ENCODE results near the gene PTPRJ.
A peak's percentile ranks its signal among the peaks of the same experiment; 100 is the strongest.
"Not testable (repeated sequence)": the region's sequence is repeated elsewhere in the genome, so short reads cannot be mapped to it uniquely, and the experiment has no call there.

Gene PTPRJ

DNA sequence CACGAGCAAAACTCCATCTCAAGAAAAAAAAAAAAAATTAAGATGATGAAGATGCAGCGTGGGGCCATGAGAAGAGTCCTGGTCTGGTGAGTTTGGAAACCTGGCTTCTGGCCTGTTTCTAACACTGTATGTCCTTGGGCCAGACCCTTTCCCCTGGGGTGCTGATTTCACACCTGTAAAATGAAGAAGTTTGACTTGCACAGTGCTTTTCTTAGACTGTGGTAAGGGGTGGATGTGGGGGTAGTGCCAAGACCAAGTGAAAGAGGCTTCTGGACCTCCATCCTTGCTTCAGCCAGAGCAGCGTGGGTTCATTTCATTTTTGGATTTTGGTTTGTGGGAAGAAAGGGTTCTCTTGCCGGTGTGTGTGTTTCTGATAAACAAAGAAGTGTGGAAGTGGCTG lies 42.1 kb downstream of the PTPRJ start:
- peak; percentile 71 for DNase-seq (ENCODE audit: low read depth)
- no peak overlapping the region for H3K4me3 ChIP-seq (ENCODE audit: low read depth, low read length)
- TF ChIP-seq MYC (IDR thresholded peaks at IDR 0.05; ENCODE audit: low read depth, low read length) (no peak), POLR2A (IDR thresholded peaks at IDR 0.05; ENCODE audit: extremely low read depth, insufficient read length) (no peak)
- TF ChIP-seq, protein P1, sequence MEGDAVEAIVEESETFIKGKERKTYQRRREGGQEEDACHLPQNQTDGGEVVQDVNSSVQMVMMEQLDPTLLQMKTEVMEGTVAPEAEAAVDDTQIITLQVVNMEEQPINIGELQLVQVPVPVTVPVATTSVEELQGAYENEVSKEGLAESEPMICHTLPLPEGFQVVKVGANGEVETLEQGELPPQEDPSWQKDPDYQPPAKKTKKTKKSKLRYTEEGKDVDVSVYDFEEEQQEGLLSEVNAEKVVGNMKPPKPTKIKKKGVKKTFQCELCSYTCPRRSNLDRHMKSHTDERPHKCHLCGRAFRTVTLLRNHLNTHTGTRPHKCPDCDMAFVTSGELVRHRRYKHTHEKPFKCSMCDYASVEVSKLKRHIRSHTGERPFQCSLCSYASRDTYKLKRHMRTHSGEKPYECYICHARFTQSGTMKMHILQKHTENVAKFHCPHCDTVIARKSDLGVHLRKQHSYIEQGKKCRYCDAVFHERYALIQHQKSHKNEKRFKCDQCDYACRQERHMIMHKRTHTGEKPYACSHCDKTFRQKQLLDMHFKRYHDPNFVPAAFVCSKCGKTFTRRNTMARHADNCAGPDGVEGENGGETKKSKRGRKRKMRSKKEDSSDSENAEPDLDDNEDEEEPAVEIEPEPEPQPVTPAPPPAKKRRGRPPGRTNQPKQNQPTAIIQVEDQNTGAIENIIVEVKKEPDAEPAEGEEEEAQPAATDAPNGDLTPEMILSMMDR (IDR thresholded peaks at IDR 0.05; ENCODE audit: low read depth, low read length): no peak

DNA sequence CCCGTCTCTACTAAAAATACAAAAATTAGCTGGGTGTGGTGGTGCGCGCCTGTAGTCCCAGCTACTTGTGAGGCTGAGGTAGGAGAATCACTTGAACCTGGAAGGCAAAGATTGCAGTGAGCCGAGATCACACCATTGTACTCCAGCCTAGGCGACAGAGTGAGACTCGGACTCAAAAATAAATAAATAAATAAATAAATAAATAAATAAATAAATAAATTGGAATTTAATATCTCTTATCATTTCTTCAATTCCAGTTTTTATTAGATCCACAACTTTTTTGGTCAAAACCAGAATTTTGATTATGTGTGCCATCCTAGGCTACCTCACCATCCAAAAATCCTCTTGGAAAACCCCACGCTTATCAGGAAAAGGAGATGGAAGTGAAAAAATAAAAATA lies 43.2 kb downstream of the PTPRJ start:
- H3K4me3 ChIP-seq (ENCODE audit: low read depth, low read length); DNase-seq (ENCODE audit: low read depth): not testable (repeated sequence)

DNA sequence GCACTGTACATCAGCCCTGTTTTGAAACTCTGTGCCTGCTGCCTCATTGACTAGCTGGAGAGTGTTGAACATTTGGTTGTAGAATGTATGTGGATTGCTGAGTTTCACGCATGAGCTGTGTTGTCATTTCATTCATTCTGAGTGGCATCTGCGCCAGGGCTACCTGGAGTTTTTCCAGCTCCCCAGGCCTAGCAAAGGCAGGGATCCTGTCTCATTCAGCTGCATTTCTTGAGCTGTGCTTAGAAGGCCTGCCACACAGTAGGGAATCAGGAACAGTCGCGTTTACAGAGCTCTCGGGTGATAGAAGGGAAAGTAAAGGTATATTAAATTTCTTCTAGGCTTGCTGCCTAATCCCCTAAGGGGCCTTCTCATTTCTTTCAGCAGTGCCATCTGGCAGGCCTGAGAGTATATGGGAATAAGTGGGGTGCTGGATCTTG lies 44.3 kb downstream of the PTPRJ start:
- TF ChIP-seq, protein P2, sequence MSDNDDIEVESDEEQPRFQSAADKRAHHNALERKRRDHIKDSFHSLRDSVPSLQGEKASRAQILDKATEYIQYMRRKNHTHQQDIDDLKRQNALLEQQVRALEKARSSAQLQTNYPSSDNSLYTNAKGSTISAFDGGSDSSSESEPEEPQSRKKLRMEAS (IDR thresholded peaks at IDR 0.05; ENCODE audit: low read depth, low read length): no peak
- TF ChIP-seq POLR2A (IDR thresholded peaks at IDR 0.05; ENCODE audit: extremely low read depth, insufficient read length) (no peak), MYC (IDR thresholded peaks at IDR 0.05; ENCODE audit: low read depth, low read length) (no peak)
- TF ChIP-seq, protein P1 (IDR thresholded peaks at IDR 0.05; ENCODE audit: low read depth, low read length): no peak
- no peak overlapping the region for H3K4me3 ChIP-seq (ENCODE audit: low read depth, low read length)
- no peak for DNase-seq (ENCODE audit: low read depth)

DNA sequence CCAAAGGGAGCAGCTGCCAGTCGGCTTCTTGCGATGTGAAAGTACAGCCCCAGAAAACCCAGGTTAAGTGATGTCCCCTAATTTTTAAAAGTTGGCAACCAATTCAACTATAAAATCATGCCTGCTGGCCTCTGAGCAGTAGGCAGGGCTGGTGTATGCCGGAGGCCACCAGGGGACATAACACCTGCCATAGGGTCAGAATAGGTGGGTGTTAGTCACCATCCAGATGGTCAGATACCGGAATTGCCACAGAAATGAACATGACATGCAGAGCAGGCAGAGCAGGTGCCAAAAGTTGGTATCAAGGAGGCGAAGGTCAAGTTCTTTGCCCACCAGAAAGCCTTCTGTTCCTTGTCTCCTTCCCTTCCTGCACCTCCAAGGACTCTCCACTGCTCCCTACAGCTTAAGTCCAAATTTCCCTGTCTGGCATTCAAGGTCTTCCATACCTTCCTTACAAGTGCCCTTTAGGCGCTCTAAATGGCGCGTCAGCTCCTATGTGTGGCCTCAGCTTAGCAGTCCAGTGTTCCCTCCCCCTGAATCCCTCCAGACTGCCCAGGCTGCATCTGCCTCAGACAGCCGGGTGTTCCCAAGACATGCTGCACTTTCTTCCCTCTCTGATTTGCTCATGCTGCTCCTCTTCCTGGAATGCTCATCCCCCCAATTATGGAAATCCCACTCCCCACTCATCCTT lies 45.1 kb downstream of the PTPRJ start:
- no peak for DNase-seq (ENCODE audit: low read depth)
- no peak overlapping the region for H3K4me3 ChIP-seq (ENCODE audit: low read depth, low read length)
- TF ChIP-seq, protein P1 (IDR thresholded peaks at IDR 0.05; ENCODE audit: low read depth, low read length): no peak
- TF ChIP-seq, protein P2 (IDR thresholded peaks at IDR 0.05; ENCODE audit: low read depth, low read length): no peak
- no peak for TF ChIP-seq POLR2A (IDR thresholded peaks at IDR 0.05; ENCODE audit: extremely low read depth, insufficient read length)
- TF ChIP-seq MYC (IDR thresholded peaks at IDR 0.05; ENCODE audit: low read depth, low read length): no peak

DNA sequence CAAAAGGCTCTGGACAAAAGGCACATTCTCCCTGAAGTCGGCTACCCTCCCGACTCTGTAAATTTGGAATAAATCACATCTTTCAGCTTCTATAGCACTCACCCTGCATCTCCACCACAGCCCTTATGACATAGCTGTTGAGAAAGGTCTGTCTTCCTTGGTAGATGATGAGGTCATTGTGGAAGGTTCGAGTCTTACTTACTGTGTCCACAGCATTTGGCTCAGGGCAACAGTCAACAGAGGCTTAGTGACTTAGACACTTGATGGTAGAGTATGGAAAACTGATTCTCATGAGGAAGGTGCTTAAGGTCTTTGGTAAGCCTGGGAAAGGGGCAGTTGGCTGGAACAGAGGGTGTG lies 45.6 kb downstream of the PTPRJ start:
- peak; percentile 53 for DNase-seq (ENCODE audit: low read depth)
- H3K4me3 ChIP-seq (ENCODE audit: low read depth, low read length): no peak overlapping the region

DNA sequence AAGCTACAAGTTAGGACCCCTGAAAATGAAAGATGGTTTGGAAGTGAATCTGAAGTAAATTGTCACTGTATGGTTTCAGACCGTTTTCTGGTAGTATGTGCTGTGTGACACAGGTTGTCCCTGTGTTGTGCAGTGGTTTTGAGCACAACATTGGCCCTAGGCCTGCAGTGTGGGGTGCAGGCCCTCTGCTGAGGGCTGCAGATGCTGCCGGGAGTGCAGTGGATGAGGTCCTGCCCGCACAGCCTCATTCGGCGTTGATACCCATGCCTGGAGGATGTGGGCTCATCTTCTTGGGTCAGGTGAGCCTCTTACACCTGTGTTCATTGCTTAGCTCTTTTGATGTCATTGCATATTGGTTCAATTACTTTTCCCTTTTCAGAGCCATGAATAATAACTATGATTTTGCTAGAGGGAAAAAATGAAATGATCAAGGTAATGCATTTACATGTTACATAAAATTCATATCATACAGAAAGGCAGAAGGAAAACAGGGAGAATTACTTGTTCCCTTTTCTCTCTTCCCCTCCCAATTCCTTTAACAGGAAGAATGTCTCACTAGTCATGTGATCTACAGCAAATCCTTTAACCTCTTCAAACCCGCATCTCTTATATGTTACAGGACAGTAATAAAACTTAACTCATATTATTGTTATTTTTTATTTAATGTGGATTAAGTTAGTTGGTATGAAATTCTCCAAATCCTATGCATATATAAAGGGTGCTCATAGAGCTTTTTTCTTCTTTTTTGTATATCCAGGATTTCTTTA lies 48.7 kb downstream of the PTPRJ start:
- H3K4me3 ChIP-seq (ENCODE audit: low read depth, low read length): no peak overlapping the region
- DNase-seq (ENCODE audit: low read depth): no peak
- TF ChIP-seq, protein P2 (IDR thresholded peaks at IDR 0.05; ENCODE audit: low read depth, low read length): no peak
- TF ChIP-seq POLR2A (IDR thresholded peaks at IDR 0.05; ENCODE audit: extremely low read depth, insufficient read length) (no peak), MYC (IDR thresholded peaks at IDR 0.05; ENCODE audit: low read depth, low read length) (no peak)
- TF ChIP-seq, protein P1 (IDR thresholded peaks at IDR 0.05; ENCODE audit: low read depth, low read length): no peak

More for the DNA sequence above, 45.6 kb downstream of the PTPRJ start:
- TF ChIP-seq, protein P2 (IDR thresholded peaks at IDR 0.05; ENCODE audit: low read depth, low read length): no peak
- TF ChIP-seq, protein P1 (IDR thresholded peaks at IDR 0.05; ENCODE audit: low read depth, low read length): no peak
- TF ChIP-seq MYC (IDR thresholded peaks at IDR 0.05; ENCODE audit: low read depth, low read length): no peak
- no peak for TF ChIP-seq POLR2A (IDR thresholded peaks at IDR 0.05; ENCODE audit: extremely low read depth, insufficient read length)
